BE2C (cell line): Measurements from ENCODE around the gene CABLES1.

Source experiments
- DNase-seq: peaks from one replicate; pipeline ENCODE4 v3.0.0-alpha.2; 2020
- H3K27me3 ChIP-seq: fragments of 250-450 bp; sonication (Bioruptor Pico); 2 replicates; pipeline ENCODE4 v1.5.1; 2020; ENCODE audit warnings: mild to moderate bottlenecking
- H3K36me3 ChIP-seq: fragments of 250-450 bp; sonication (Bioruptor Pico); 2 replicates; pipeline ENCODE4 v1.5.1; 2020; ENCODE audit warnings: mild to moderate bottlenecking
- H3K4me1 ChIP-seq: fragments of 250-450 bp; sonication (Bioruptor Pico); 2 replicates; pipeline ENCODE4 v1.5.1; 2020
- H3K4me3 ChIP-seq: 2 replicates; pipeline ENCODE4 v1.5.1; 2011; ENCODE audit warnings: low read depth, low read length
- H3K9me3 ChIP-seq: fragments of 250-450 bp; sonication (Bioruptor Pico); 2 replicates; pipeline ENCODE4 v1.5.1; 2020
- CTCF ChIP-seq: IDR thresholded peaks from 2 replicates; pipeline ENCODE4 v1.5.1; 2012; ENCODE audit warnings: mild to moderate bottlenecking, low read depth, low read length

The CABLES1 gene

GRCh38 chr18:23235860-23236259 lies 100.6 kb downstream of the CABLES1 start:
- no peaks in the 10 kb centered on the region for H3K27me3 ChIP-seq
- no peak for TF ChIP-seq CTCF
- no peak for DNase-seq
- no peaks in the 10 kb centered on the region for H3K9me3 ChIP-seq
- no peaks in the 10 kb centered on the region for H3K4me1 ChIP-seq
- H3K4me3 ChIP-seq, result no peak overlapping the region
- H3K36me3 ChIP-seq, result no peaks in the 10 kb centered on the region

GRCh38 chr18:23236876-23237468 lies 101.7 kb downstream of the CABLES1 start:
- Histone ChIP-seq H3K27me3 (no peaks in the 10 kb centered on the region), H3K36me3 (no peaks in the 10 kb centered on the region), H3K4me1 (no peaks in the 10 kb centered on the region), H3K9me3 (no peaks in the 10 kb centered on the region), H3K4me3 (no peak overlapping the region)
- DNase-seq, result no peak
- TF ChIP-seq CTCF, result no peak

- Histone ChIP-seq H3K36me3 (no peaks in the 10 kb centered on the region), H3K4me1 (no peaks in the 10 kb centered on the region), H3K27me3 (no peaks in the 10 kb centered on the region), H3K4me3 (no peak overlapping the region), H3K9me3 (no peaks in the 10 kb centered on the region)
- no peak for DNase-seq
- TF ChIP-seq CTCF, result no peak
Measured at GRCh38 chr18:23237524-23238151, 102.4 kb downstream of the CABLES1 start.

GRCh38 chr18:23238152-23238531 lies 102.9 kb downstream of the CABLES1 start:
- TF ChIP-seq CTCF, result no peak
- Histone ChIP-seq H3K4me1 (no peaks in the 10 kb centered on the region), H3K9me3 (no peaks in the 10 kb centered on the region), H3K4me3 (no peak overlapping the region), H3K36me3 (no peaks in the 10 kb centered on the region), H3K27me3 (no peaks in the 10 kb centered on the region)
- no peak for DNase-seq

GRCh38 chr18:23238651-23239349 lies 103.5 kb downstream of the CABLES1 start:
- Histone ChIP-seq H3K27me3 (no peaks in the 10 kb centered on the region), H3K9me3 (no peaks in the 10 kb centered on the region), H3K4me1 (no peaks in the 10 kb centered on the region), H3K4me3 (no peak overlapping the region), H3K36me3 (no peaks in the 10 kb centered on the region)
- TF ChIP-seq CTCF, result no peak
- no peak for DNase-seq

- no peak for TF ChIP-seq CTCF
- Histone ChIP-seq H3K4me3 (no peak overlapping the region), H3K36me3 (no peaks in the 10 kb centered on the region), H3K4me1 (no peaks in the 10 kb centered on the region), H3K27me3 (no peaks in the 10 kb centered on the region), H3K9me3 (no peaks in the 10 kb centered on the region)
- DNase-seq, result no peak
Measured at GRCh38 chr18:23239350-23239692, 104.0 kb downstream of the CABLES1 start.
